Sigmoid colon (tissue), 3 donors: ENCODE data around the gene FMO2.

Experiments used
- CTCF ChIP-seq, 4 experiments: fragments of 450-650 bp in 3 of 4; fragments of 200-600 bp in 1 of 4; IDR thresholded peaks; one replicate each; pipeline ENCODE4 v1.5.1; 2016 to 2019; ENCODE audit warnings: antibody characterized with exemption in 4 of 4, mild to moderate bottlenecking in 3 of 4, moderate library complexity in 2 of 4
- POLR2A ChIP-seq, 2 donors: fragments of 450-650 bp; IDR thresholded peaks; one replicate each; pipeline ENCODE4 v1.6.1; 2016; ENCODE audit warnings: antibody characterized with exemption in 2 of 2, mild to moderate bottlenecking in 2 of 2, moderate library complexity in 2 of 2

GRCh38 chr1:171167785-171168184 is 17.3 kb upstream of the FMO2 start:
- TF ChIP-seq CTCF (IDR thresholded peaks at IDR 0.05) (no peak), POLR2A (IDR thresholded peaks at IDR 0.05) (no peak)
